HG03354 (cell line): ENCODE results near the gene ELP1.

Source experiments
- ATAC-seq: cut with Tn5 transposase; IDR thresholded peaks from one replicate; pipeline ENCODE4 v1.9.1; 2021; ENCODE audit warnings: mild to moderate bottlenecking; ENCODE audit not compliant: unreplicated experiment, poor library complexity, severe bottlenecking

Gene ELP1

GRCh38 chr9:108836319-108836718 lies 97.6 kb downstream of the ELP1 start:
- ATAC-seq, result no peak

DNA sequence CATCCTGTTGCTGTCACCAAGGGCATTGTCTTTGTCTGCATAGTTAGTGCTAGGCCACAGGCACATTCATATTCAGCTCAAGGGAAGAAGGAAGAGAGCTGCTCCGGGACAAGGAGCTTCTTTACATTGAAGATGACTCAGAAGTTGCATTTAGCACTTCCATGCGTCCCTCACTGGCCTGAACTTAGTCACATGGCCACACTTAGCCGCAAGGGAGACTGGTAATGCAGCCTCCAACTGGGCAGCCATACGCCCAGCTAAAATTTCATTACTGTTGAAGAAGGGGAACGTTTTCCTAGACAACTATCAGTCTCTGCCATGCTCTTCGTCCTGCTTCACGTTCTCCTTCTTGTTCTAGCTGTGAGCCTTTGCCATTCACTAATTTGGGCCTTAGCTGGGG lies 98.1 kb downstream of the ELP1 start:
- no peak for ATAC-seq

DNA sequence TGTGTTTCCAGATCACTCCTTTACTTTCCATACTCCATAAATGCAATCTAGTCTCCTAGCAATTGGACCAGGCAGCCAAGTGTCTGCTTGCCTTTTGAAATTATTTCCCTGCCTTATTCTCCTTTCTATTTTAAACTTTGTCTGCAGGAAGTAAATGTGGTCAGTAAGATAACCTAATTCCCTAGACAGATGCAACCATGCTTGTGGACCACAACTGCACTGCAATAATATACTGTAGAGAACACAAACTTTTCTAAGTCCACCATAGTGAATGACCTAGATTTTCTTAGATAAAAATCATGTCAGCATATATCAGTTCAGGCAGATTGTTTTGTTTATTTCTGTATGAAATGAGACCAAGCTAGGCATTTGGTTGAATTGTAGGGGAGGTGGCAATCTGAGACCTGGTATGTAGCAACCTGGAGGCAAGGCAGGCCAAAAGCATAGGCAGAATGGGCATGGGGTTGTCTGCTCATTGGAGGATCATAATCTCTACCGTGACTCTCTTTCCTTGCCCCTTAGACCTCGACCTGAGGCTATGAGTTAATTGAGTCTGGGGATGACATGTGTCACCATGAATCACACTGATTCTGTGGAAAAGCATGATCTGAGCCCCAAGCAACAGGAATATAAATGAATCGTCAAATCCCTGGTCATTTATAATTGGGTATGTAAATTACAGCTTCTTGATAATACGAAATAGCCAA lies 98.8 kb downstream of the ELP1 start:
- ATAC-seq, result peak; percentile 58

- no peak for ATAC-seq
Observed at GRCh38 chr9:108832179-108832500, 101.8 kb downstream of the ELP1 start.

DNA sequence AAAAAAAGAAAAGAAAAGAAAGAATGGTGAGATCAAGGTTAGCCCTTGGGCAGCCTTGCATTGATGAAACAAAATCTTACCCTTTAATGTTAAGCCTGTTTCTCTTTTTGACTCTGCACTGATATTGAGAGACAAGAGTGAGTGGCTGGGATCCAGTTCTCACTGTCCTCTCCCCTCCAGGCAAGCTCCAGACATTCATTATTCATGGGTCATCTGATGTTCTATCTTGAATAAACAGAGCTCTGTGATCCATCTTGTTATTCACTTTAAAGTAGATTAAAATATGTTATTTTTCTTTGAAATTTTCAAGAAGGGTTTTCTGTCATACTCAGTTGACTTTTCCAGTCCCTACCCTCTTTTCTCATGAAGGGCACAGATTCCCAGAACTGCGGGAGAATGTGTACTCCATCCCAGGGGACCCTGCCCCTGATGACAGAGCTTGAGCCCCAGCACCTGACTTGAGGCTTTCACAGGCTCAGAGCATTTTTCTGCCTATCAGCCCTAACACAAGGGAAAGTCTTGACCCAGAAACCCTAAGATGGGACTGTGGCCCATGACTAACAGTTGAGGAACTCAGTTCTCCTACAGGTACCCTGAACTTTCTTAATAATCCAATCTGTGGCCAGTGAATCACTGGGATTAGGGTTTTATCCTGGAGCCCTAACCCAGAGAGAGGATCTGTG lies 102.3 kb downstream of the ELP1 start:
- no peak for ATAC-seq

- ATAC-seq, result no peak
Observed at GRCh38 chr9:108830272-108830671, 103.7 kb downstream of the ELP1 start.

- no peak for ATAC-seq
Observed at GRCh38 chr9:108823829-108824228, 110.1 kb downstream of the ELP1 start.
